ENCODE data around the gene CLIP4.

Gene CLIP4

DNA sequence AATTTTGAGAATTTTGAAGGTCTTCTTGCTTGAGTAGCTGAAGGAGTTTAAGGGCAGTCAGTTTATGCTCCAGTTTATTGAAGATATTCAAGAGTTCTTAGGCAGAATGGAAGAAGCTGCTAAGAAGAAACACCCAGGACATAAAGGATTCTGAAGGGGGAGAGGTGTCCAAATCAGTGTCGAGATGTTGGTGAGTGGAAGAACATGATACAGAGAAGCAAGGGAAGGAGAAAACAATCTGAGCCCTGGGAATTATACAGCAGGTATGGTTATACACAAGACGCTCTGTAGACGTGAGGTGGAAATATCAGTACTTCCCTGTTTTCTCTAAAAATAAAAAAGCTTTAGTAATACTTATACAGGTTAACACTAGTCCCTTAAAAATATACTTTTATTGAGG is 60.1 kb downstream of the CLIP4 start:
- Mint-ChIP-seq H3K36me3 (ENCODE audit: low read depth) (peaks cover 19% of the 10 kb centered on the region), H3K27ac (no peak overlapping the region), H3K4me3 (no peak overlapping the region), H3K27me3 (ENCODE audit: low read depth, poor library complexity) (peaks cover 10% of the 10 kb centered on the region), H3K4me1 (peaks cover 4% of the 10 kb centered on the region), H3K9me3 (peaks cover 14% of the 10 kb centered on the region)
- no peak for DNase-seq
- TF ChIP-seq, protein P1, sequence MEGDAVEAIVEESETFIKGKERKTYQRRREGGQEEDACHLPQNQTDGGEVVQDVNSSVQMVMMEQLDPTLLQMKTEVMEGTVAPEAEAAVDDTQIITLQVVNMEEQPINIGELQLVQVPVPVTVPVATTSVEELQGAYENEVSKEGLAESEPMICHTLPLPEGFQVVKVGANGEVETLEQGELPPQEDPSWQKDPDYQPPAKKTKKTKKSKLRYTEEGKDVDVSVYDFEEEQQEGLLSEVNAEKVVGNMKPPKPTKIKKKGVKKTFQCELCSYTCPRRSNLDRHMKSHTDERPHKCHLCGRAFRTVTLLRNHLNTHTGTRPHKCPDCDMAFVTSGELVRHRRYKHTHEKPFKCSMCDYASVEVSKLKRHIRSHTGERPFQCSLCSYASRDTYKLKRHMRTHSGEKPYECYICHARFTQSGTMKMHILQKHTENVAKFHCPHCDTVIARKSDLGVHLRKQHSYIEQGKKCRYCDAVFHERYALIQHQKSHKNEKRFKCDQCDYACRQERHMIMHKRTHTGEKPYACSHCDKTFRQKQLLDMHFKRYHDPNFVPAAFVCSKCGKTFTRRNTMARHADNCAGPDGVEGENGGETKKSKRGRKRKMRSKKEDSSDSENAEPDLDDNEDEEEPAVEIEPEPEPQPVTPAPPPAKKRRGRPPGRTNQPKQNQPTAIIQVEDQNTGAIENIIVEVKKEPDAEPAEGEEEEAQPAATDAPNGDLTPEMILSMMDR (IDR thresholded peaks at IDR 0.05): no peak

DNA sequence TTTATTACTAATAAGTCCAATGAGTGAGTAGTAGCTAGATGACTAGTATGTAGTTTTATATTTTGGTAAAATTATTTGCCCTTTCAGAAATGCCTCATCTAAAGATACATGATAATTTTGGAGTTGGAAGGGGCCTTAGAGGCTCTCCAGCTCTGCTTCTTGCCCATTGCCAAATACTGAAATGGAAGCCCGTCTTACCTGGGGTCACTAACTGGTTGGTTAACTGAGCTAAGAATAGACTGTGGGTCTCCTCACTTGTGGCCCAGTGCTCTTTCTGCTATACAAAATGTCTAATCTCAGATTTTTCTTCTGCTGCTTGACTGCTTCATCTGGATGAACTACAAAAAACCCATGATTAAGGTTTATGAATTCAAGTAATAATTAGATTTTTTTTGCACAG is 67.1 kb downstream of the CLIP4 start:
- DNase-seq: no peak
- TF ChIP-seq, protein P1 (IDR thresholded peaks at IDR 0.05): no peak
- no peaks in the 10 kb centered on the region for H3K36me3 Mint-ChIP-seq (ENCODE audit: low read depth)
- H3K9me3 Mint-ChIP-seq: peaks cover 4% of the 10 kb centered on the region
- no peak overlapping the region for H3K4me3 Mint-ChIP-seq
- H3K27me3 Mint-ChIP-seq (ENCODE audit: low read depth, poor library complexity): peaks cover 14% of the 10 kb centered on the region
- no peaks in the 10 kb centered on the region for H3K4me1 Mint-ChIP-seq
- H3K27ac Mint-ChIP-seq: no peak overlapping the region

DNA sequence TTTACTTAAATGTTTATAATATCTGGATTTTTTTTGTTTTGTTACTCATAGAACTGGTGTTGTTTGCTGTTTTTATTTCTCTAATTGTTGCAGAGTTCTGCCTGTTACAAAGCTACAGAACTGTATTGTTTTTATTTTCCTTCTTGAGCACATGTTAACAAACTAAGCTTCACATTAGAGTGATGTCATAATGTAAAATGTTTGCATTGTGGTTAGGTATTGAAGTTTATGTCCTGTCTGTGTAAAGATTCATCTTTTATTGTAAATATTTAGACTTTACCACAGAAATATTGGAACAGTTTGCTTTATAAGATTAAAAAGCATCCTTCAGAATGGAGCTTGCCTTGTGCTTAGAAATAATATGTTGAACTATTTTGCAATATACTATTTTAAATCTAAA is 67.7 kb downstream of the CLIP4 start:
- no peak for DNase-seq
- H3K27ac Mint-ChIP-seq: no peak overlapping the region
- no peaks in the 10 kb centered on the region for H3K4me1 Mint-ChIP-seq
- H3K27me3 Mint-ChIP-seq (ENCODE audit: low read depth, poor library complexity): peaks cover 14% of the 10 kb centered on the region
- H3K4me3 Mint-ChIP-seq: no peak overlapping the region
- TF ChIP-seq, protein P1 (IDR thresholded peaks at IDR 0.05): no peak
- peaks cover 10% of the 10 kb centered on the region for H3K9me3 Mint-ChIP-seq
- peaks cover 5% of the 10 kb centered on the region for H3K36me3 Mint-ChIP-seq (ENCODE audit: low read depth)

DNA sequence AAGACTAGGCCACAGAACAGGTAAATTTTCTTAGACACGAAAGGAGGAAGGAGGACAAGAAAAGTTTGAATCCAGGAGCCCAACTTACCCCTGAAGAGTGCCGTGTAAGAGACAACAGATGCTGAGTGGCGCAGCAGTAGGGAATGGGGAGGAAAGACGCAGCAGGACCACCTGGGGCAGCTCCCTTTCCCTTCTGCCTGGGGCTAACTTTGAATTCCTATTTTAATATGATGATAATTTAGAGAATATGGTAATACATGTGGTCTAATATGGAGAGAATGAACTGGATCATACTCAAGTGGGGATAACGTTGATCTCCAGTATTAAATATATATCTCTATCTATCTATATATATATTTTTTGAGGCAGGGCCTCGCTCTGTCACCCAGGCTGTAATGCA is 69.3 kb downstream of the CLIP4 start:
- Mint-ChIP-seq H3K4me3 (no peak overlapping the region), H3K9me3 (peaks cover 14% of the 10 kb centered on the region)
- TF ChIP-seq, protein P1 (IDR thresholded peaks at IDR 0.05): no peak

DNA sequence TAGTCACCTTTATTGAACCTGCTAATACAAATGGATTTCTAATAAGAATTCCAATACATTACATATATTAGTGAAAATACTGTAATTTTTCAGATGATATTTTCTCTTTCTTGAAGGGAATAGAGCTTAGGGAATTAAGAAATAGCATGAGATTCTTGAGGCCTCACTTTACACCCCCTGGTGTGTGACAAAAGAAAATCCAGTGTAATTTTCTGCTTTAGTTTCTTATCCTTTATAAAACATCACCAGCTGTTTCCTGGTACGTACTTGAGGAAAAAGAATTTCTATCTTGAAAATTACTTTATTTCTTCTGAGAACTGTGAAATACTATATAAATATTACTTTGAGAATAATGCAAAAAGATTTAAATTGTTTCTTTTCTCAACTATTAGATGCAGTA is 71.6 kb downstream of the CLIP4 start:
- TF ChIP-seq, protein P1 (IDR thresholded peaks at IDR 0.05): no peak
- no peak overlapping the region for H3K4me3 Mint-ChIP-seq
- H3K36me3 Mint-ChIP-seq (ENCODE audit: low read depth): peaks cover 8% of the 10 kb centered on the region
- H3K27me3 Mint-ChIP-seq (ENCODE audit: low read depth, poor library complexity): peaks cover 15% of the 10 kb centered on the region
- H3K4me1 Mint-ChIP-seq: no peaks in the 10 kb centered on the region
- H3K9me3 Mint-ChIP-seq: peaks cover 14% of the 10 kb centered on the region
- DNase-seq: no peak
- no peak overlapping the region for H3K27ac Mint-ChIP-seq

More for the DNA sequence above, 69.3 kb downstream of the CLIP4 start:
- no peak for DNase-seq
- Mint-ChIP-seq H3K36me3 (ENCODE audit: low read depth) (peaks cover 8% of the 10 kb centered on the region), H3K27me3 (ENCODE audit: low read depth, poor library complexity) (peaks cover 10% of the 10 kb centered on the region), H3K4me1 (no peaks in the 10 kb centered on the region), H3K27ac (no peak overlapping the region)

DNA sequence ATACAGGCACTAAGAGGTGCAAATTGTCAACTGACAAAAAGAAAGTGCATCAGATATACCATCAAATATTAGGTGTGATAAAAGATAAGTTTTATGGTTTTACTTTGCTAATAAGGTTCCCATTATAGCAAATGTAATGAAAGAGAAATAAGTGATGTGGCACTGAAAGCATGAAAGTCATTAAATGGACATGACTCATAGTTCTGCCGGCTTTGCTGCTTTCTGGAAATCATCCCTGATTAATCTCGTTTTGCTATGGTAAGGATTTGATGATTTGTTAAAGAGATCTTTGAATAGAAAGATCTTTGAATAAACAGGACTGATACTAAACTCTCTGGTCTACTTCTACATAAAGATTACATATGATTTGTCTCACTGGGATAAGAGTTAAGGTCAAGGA is 72.7 kb downstream of the CLIP4 start:
- H3K9me3 Mint-ChIP-seq: peaks cover 14% of the 10 kb centered on the region
- TF ChIP-seq, protein P1 (IDR thresholded peaks at IDR 0.05): no peak
- H3K36me3 Mint-ChIP-seq (ENCODE audit: low read depth): peaks cover 8% of the 10 kb centered on the region
- peaks cover 14% of the 10 kb centered on the region for H3K27me3 Mint-ChIP-seq (ENCODE audit: low read depth, poor library complexity)
- H3K27ac Mint-ChIP-seq: no peak overlapping the region
- H3K4me3 Mint-ChIP-seq: no peak overlapping the region
- DNase-seq: no peak
- H3K4me1 Mint-ChIP-seq: no peaks in the 10 kb centered on the region

Data from nephron progenitor cell (in vitro differentiated cells).